ENCODE data around the gene GPR33. TPM values are rescaled to one million over a fixed set of nuclear protein-coding genes. Genes with fewer than 3 reads are reported as not detected.

GPR33 gene
- total RNA-seq, 3 donors from 2014 or later, result not detected

DNA sequence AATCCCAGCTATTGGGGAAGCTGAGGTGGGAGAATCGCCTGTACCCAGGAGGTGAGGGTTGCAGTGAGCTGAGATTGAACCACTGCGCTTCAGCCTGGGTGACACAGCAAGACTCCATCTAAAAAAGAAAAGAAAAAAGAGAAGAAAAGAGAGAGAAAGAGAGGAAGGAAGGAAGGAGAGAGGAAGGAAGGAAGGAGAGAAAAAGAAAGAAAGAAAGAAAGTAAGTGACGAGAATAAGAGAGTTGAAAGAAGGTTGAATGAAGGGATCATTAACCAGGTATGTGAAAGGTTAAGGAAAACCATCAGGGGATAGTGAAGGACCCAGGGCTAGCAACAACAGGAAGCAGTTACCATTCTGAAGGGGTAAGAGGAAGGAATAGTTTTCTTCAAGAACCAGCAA, 26.3 kb downstream of the GPR33 start:
- Histone ChIP-seq H3K27ac (no peak overlapping the region), H3K4me1 (peaks cover 0 to 4% of the 10 kb centered on the region in 2 donors)
- TF ChIP-seq POLR2AphosphoS5 (IDR thresholded peaks at IDR 0.05) (no peak), POLR2A (IDR thresholded peaks at IDR 0.05) (no peak)
- TF ChIP-seq, protein P1, sequence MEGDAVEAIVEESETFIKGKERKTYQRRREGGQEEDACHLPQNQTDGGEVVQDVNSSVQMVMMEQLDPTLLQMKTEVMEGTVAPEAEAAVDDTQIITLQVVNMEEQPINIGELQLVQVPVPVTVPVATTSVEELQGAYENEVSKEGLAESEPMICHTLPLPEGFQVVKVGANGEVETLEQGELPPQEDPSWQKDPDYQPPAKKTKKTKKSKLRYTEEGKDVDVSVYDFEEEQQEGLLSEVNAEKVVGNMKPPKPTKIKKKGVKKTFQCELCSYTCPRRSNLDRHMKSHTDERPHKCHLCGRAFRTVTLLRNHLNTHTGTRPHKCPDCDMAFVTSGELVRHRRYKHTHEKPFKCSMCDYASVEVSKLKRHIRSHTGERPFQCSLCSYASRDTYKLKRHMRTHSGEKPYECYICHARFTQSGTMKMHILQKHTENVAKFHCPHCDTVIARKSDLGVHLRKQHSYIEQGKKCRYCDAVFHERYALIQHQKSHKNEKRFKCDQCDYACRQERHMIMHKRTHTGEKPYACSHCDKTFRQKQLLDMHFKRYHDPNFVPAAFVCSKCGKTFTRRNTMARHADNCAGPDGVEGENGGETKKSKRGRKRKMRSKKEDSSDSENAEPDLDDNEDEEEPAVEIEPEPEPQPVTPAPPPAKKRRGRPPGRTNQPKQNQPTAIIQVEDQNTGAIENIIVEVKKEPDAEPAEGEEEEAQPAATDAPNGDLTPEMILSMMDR (IDR thresholded peaks at IDR 0.05), result no peak

DNA sequence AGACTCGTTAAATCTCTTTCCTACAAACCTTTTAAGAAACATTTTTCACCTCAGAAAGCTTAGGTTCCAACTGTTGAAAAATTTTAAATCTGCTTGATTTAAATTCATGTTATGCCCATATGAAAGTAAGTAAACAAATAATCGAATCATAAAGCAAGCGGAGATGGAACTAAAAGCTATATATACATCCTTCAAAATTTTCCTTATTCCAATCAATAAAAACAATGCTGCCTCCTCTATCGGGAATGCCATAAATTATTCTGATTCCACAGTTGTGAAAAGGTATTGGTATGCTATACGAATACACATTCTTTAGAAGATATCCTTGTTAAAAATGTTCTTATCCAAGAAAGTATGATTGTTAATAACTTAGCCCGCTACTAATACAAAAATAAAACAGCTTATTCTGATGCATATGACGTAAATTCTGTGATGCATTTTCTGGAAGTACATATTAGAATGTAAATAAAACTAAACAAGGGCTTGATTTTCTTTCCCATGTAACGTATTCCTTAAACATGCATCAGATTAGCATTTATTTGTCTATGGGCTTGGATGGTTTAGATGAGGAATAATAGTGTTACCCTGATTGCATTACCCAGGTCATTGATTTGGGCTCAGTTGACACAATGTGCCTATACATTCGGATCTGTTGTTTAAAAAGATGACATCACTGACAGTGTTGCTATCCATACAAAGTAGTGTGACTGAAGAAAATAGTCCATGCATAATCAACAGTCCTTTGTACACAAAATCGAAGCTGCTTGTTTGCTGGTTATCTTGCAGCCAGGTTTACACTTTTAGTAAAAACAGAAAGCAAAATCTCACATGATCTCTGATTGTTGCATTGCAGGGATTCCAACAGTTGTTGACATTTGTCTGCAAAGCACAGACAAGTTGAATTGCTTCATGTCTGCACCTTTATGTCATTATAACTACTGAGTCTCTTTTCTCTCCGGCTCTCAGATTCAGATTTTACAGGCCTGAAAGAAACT, 29.9 kb downstream of the GPR33 start:
- Histone ChIP-seq H3K9me3 (no peaks in the 10 kb centered on the region), H3K27ac (peak overlapping the region; percentile 86 to 90), H3K4me1 (peaks cover 0 to 4% of the 10 kb centered on the region in 2 donors), H3K4me3 (peak overlapping the region; percentile 61 to 84 (median 78)), H3K27me3 (no peaks in the 10 kb centered on the region), H3K36me3 (no peaks in the 10 kb centered on the region)
- TF ChIP-seq POLR2A (IDR thresholded peaks at IDR 0.05) (no peak), POLR2AphosphoS5 (IDR thresholded peaks at IDR 0.05) (no peak)
- TF ChIP-seq, protein P1 (IDR thresholded peaks at IDR 0.05), result no peak
- DNase-seq (ENCODE audit: low spot score in 2 of 2), result no peak
- intact Hi-C loops (cut with DNase I; ENCODE audit: low total_unique reads), result no loop called here

More for the DNA sequence above, 26.3 kb downstream of the GPR33 start:
- Histone ChIP-seq H3K9me3 (no peaks in the 10 kb centered on the region), H3K36me3 (no peaks in the 10 kb centered on the region), H3K4me3 (no peak overlapping the region), H3K27me3 (no peaks in the 10 kb centered on the region)
- intact Hi-C loops (cut with DNase I; ENCODE audit: low total_unique reads), result loop anchor here (5.0 kb wide), 1 partner anchor 1221 kb away; no protein-coding TSS in a partner anchor
- DNase-seq (ENCODE audit: low spot score in 2 of 2), result no peak

GRCh38 chr14:31456841-31457664, 30.8 kb downstream of the GPR33 start, which contains the start of gene DTD2:
DTD2 (minus strand) TSS chr14:31457506; CDS start chr14:31457393, 113 bp downstream.
- intact Hi-C loops (cut with DNase I; ENCODE audit: low total_unique reads), result no loop called here

GRCh38 chr14:31449971-31450610, 37.7 kb downstream of the GPR33 start:
- Histone ChIP-seq H3K9me3 (no peaks in the 10 kb centered on the region), H3K4me3 (no peak overlapping the region), H3K4me1 (no peaks in the 10 kb centered on the region), H3K27ac (no peak overlapping the region), H3K27me3 (no peaks in the 10 kb centered on the region), H3K36me3 (no peaks in the 10 kb centered on the region)
- intact Hi-C loops (cut with DNase I; ENCODE audit: low total_unique reads), result no loop called here
- TF ChIP-seq POLR2A (IDR thresholded peaks at IDR 0.05), result no peak
- TF ChIP-seq, protein P1 (IDR thresholded peaks at IDR 0.05), result peak in 2 of 3 donors; percentile 43 to 46
- no peak for DNase-seq (ENCODE audit: low spot score in 2 of 2)

More at GRCh38 chr14:31456841-31457664, 30.8 kb downstream of the GPR33 start, which contains the start of gene DTD2:
- TF ChIP-seq, protein P1 (IDR thresholded peaks at IDR 0.05), result no peak
- TF ChIP-seq POLR2AphosphoS5 (IDR thresholded peaks at IDR 0.05) (peak; percentile 74 to 85 (median 78)), POLR2A (IDR thresholded peaks at IDR 0.05) (peak; percentile 58)
- Histone ChIP-seq H3K9me3 (no peaks in the 10 kb centered on the region), H3K4me3 (peak within 1 kb of the TSS; percentile 61 to 84 (median 78)), H3K36me3 (no peaks in the 10 kb centered on the region), H3K27me3 (no peaks in the 10 kb centered on the region), H3K27ac (peak within 1 kb of the TSS; percentile 86 to 90), H3K4me1 (peaks cover 0 to 4% of the 10 kb centered on the region in 2 donors)
- DNase-seq (ENCODE audit: low spot score in 2 of 2), result peak; percentile 90 to 92

Measured in breast epithelium (tissue), 4 donors.